ENCODE measurements around the gene METTL23.
A peak's percentile ranks its signal among the peaks of the same experiment; 100 is the strongest.

METTL23 gene

GRCh38 chr17:76700270-76700616, 26.4 kb upstream of the METTL23 start:
- DNase-seq (ENCODE audit: low read depth, low spot score) = no peak
- no peak overlapping the region for H3K9ac ChIP-seq (ENCODE audit: insufficient read length)
- no peaks in the 10 kb centered on the region for H3K9me3 ChIP-seq (ENCODE audit: low read depth, low read length)
- H3K27ac ChIP-seq = no peak overlapping the region
- no peak overlapping the region for H3K4me3 ChIP-seq
- TF ChIP-seq POLR2AphosphoS5 (IDR thresholded peaks at IDR 0.05; ENCODE audit: borderline replicate concordance, low read depth, low read length) (no peak), EZH2 (IDR thresholded peaks at IDR 0.05) (no peak), FOXP2 (optimal IDR thresholded peaks at IDR 0.05; ENCODE audit: control extremely low read depth, extremely low read length, insufficient read depth) (no peak)
- no peaks in the 10 kb centered on the region for H3K36me3 ChIP-seq (ENCODE audit: insufficient read depth, low read length)

- no peak for DNase-seq (ENCODE audit: low read depth, low spot score)
- Histone ChIP-seq H3K4me3 (no peak overlapping the region), H3K36me3 (ENCODE audit: insufficient read depth, low read length) (no peaks in the 10 kb centered on the region), H3K27ac (no peak overlapping the region), H3K9me3 (ENCODE audit: low read depth, low read length) (no peaks in the 10 kb centered on the region), H3K9ac (ENCODE audit: insufficient read length) (no peak overlapping the region)
- no peak for TF ChIP-seq POLR2AphosphoS5 (IDR thresholded peaks at IDR 0.05; ENCODE audit: borderline replicate concordance, low read depth, low read length)
- no peak for TF ChIP-seq EZH2 (IDR thresholded peaks at IDR 0.05)
- no peak for TF ChIP-seq FOXP2 (optimal IDR thresholded peaks at IDR 0.05; ENCODE audit: control extremely low read depth, extremely low read length, insufficient read depth)
Measured at GRCh38 chr17:76700617-76701470, 25.8 kb upstream of the METTL23 start.

- Histone ChIP-seq H3K4me3 (no peak overlapping the region), H3K27ac (no peak overlapping the region), H3K9me3 (ENCODE audit: low read depth, low read length) (no peaks in the 10 kb centered on the region), H3K9ac (ENCODE audit: insufficient read length) (no peak overlapping the region), H3K36me3 (ENCODE audit: insufficient read depth, low read length) (no peaks in the 10 kb centered on the region)
- DNase-seq (ENCODE audit: low read depth, low spot score) = no peak
- TF ChIP-seq EZH2 (IDR thresholded peaks at IDR 0.05) (no peak), POLR2AphosphoS5 (IDR thresholded peaks at IDR 0.05; ENCODE audit: borderline replicate concordance, low read depth, low read length) (no peak), FOXP2 (optimal IDR thresholded peaks at IDR 0.05; ENCODE audit: control extremely low read depth, extremely low read length, insufficient read depth) (no peak)
Measured at GRCh38 chr17:76701471-76701967, 25.1 kb upstream of the METTL23 start.

GRCh38 chr17:76702076-76702475, 24.6 kb upstream of the METTL23 start:
- no peaks in the 10 kb centered on the region for H3K9me3 ChIP-seq (ENCODE audit: low read depth, low read length)
- H3K9ac ChIP-seq (ENCODE audit: insufficient read length) = no peak overlapping the region
- no peak for DNase-seq (ENCODE audit: low read depth, low spot score)
- no peak overlapping the region for H3K4me3 ChIP-seq
- no peak overlapping the region for H3K27ac ChIP-seq
- no peak for TF ChIP-seq FOXP2 (optimal IDR thresholded peaks at IDR 0.05; ENCODE audit: control extremely low read depth, extremely low read length, insufficient read depth)
- no peak for TF ChIP-seq POLR2AphosphoS5 (IDR thresholded peaks at IDR 0.05; ENCODE audit: borderline replicate concordance, low read depth, low read length)
- TF ChIP-seq EZH2 (IDR thresholded peaks at IDR 0.05) = no peak
- no peaks in the 10 kb centered on the region for H3K36me3 ChIP-seq (ENCODE audit: insufficient read depth, low read length)

GRCh38 chr17:76702941-76703637, 23.6 kb upstream of the METTL23 start:
- no peak for DNase-seq (ENCODE audit: low read depth, low spot score)
- H3K36me3 ChIP-seq (ENCODE audit: insufficient read depth, low read length) = no peaks in the 10 kb centered on the region
- TF ChIP-seq FOXP2 (optimal IDR thresholded peaks at IDR 0.05; ENCODE audit: control extremely low read depth, extremely low read length, insufficient read depth) (no peak), POLR2AphosphoS5 (IDR thresholded peaks at IDR 0.05; ENCODE audit: borderline replicate concordance, low read depth, low read length) (no peak), EZH2 (IDR thresholded peaks at IDR 0.05) (no peak)

GRCh38 chr17:76704805-76705204, 21.8 kb upstream of the METTL23 start:
- Histone ChIP-seq H3K9ac (ENCODE audit: insufficient read length) (no peak overlapping the region), H3K9me3 (ENCODE audit: low read depth, low read length) (no peaks in the 10 kb centered on the region), H3K4me3 (no peak overlapping the region), H3K27ac (0 out of 2 replicates have a peak overlapping the region, but pooled peaks have one; percentile 51), H3K36me3 (ENCODE audit: insufficient read depth, low read length) (no peaks in the 10 kb centered on the region)
- no peak for DNase-seq (ENCODE audit: low read depth, low spot score)
- TF ChIP-seq FOXP2 (optimal IDR thresholded peaks at IDR 0.05; ENCODE audit: control extremely low read depth, extremely low read length, insufficient read depth) = no peak

More at GRCh38 chr17:76702941-76703637, 23.6 kb upstream of the METTL23 start:
- Histone ChIP-seq H3K9me3 (ENCODE audit: low read depth, low read length) (no peaks in the 10 kb centered on the region), H3K9ac (ENCODE audit: insufficient read length) (no peak overlapping the region), H3K27ac (no peak overlapping the region), H3K4me3 (no peak overlapping the region)

- H3K4me3 ChIP-seq = no peak overlapping the region
- H3K36me3 ChIP-seq (ENCODE audit: insufficient read depth, low read length) = no peaks in the 10 kb centered on the region
- TF ChIP-seq EZH2 (IDR thresholded peaks at IDR 0.05) (no peak), POLR2AphosphoS5 (IDR thresholded peaks at IDR 0.05; ENCODE audit: borderline replicate concordance, low read depth, low read length) (no peak), FOXP2 (optimal IDR thresholded peaks at IDR 0.05; ENCODE audit: control extremely low read depth, extremely low read length, insufficient read depth) (no peak)
Measured at GRCh38 chr17:76706817-76707216, 19.8 kb upstream of the METTL23 start.

GRCh38 chr17:76707985-76708807, 18.4 kb upstream of the METTL23 start:
- Histone ChIP-seq H3K9me3 (ENCODE audit: low read depth, low read length) (no peaks in the 10 kb centered on the region), H3K4me3 (no peak overlapping the region), H3K9ac (ENCODE audit: insufficient read length) (no peak overlapping the region), H3K36me3 (ENCODE audit: insufficient read depth, low read length) (no peaks in the 10 kb centered on the region), H3K27ac (no peak overlapping the region)
- DNase-seq (ENCODE audit: low read depth, low spot score) = no peak
- no peak for TF ChIP-seq POLR2AphosphoS5 (IDR thresholded peaks at IDR 0.05; ENCODE audit: borderline replicate concordance, low read depth, low read length)
- no peak for TF ChIP-seq EZH2 (IDR thresholded peaks at IDR 0.05)
- TF ChIP-seq FOXP2 (optimal IDR thresholded peaks at IDR 0.05; ENCODE audit: control extremely low read depth, extremely low read length, insufficient read depth) = no peak

More at GRCh38 chr17:76706817-76707216, 19.8 kb upstream of the METTL23 start:
- no peak overlapping the region for H3K9ac ChIP-seq (ENCODE audit: insufficient read length)
- H3K9me3 ChIP-seq (ENCODE audit: low read depth, low read length) = no peaks in the 10 kb centered on the region
- no peak for DNase-seq (ENCODE audit: low read depth, low spot score)
- no peak overlapping the region for H3K27ac ChIP-seq
